Measurements from ENCODE around the gene TNRC6C. TPM values are rescaled to one million over a fixed set of nuclear protein-coding genes. Genes with fewer than 3 reads are reported as not detected.
A peak's percentile ranks its signal among the peaks of the same experiment; 100 is the strongest.

The TNRC6C gene
- total and polyA plus RNA-seq, 9 of the 15 experiments (the other 6 are each of a cell fraction or from before 2014, with no cell fraction given), result 0.20 to 4.9 (median 2.3) TPM

DNA sequence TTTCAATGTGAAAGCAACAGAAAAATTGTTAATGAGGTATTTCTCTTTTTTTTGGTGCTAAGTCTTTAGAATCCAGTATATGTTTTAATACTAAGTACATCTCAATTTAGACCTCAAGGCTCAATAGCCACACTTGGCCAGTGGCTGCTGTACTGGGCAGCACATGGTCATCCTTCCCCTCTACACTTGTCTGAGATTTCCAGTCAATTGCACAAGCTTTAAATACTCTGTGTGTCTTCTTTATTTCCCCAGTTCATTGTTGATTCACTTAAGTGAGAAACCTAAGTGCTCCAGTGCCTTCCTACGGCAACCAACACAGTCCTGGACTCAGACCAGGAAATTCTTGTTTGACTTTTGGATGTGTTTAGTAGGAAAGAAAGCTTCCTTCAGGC lies 62.2 kb downstream of the TNRC6C start:
- FAIRE-seq (peak; percentile 48), ATAC-seq (no peak), DNase-seq (ENCODE audit: extremely low read depth in 1 of 4, low spot score in 3 of 4) (no peak)
- H4K20me1 ChIP-seq (replicated peaks; ENCODE audit: control insufficient read depth, insufficient read depth, low read length), result no peaks in the 10 kb centered on the region
- TF ChIP-seq RAD21 (CRISPR knock-in tag; conservative IDR thresholded peaks at IDR 0.05 in 1 of 2, IDR thresholded peaks at IDR 0.05 in 1 of 2), result no peak
- no peak for TF ChIP-seq DIDO1 (tag; IDR thresholded peaks at IDR 0.05; ENCODE audit: low read depth)
- TF ChIP-seq HDAC1 (IDR thresholded peaks at IDR 0.05), result no peak
- TF ChIP-seq, protein P1, sequence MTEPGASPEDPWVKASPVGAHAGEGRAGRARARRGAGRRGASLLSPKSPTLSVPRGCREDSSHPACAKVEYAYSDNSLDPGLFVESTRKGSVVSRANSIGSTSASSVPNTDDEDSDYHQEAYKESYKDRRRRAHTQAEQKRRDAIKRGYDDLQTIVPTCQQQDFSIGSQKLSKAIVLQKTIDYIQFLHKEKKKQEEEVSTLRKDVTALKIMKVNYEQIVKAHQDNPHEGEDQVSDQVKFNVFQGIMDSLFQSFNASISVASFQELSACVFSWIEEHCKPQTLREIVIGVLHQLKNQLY (CRISPR knock-in tag; conservative IDR thresholded peaks at IDR 0.05), result no peak
- TF ChIP-seq, protein P2, sequence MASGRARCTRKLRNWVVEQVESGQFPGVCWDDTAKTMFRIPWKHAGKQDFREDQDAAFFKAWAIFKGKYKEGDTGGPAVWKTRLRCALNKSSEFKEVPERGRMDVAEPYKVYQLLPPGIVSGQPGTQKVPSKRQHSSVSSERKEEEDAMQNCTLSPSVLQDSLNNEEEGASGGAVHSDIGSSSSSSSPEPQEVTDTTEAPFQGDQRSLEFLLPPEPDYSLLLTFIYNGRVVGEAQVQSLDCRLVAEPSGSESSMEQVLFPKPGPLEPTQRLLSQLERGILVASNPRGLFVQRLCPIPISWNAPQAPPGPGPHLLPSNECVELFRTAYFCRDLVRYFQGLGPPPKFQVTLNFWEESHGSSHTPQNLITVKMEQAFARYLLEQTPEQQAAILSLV (tag; IDR thresholded peaks at IDR 0.05), result no peak
- TF ChIP-seq ZNF699 (CRISPR knock-in tag; IDR thresholded peaks at IDR 0.05; ENCODE audit: insufficient replicate concordance), result no peak
- H2AFZ ChIP-seq (ENCODE audit: low read depth, low read length), result no peak overlapping the region
- POLR2A ChIA-PET, result interaction anchor here (0.6 kb wide), 1 partner anchor 235 kb away, joined by 3 read pairs; no protein-coding TSS in a partner anchor
- CTCF ChIA-PET (ENCODE audit: low intra/inter-chr PET ratio), result no interaction called here
- intact Hi-C loops (cut with micrococcal nuclease) (no loop called here), in situ Hi-C loops (cut with MboI) (no loop called here)
- H3K4me2 ChIP-seq (ENCODE audit: insufficient read depth, low read length), result no peak overlapping the region
- H3K4me3 ChIP-seq, result no peak overlapping the region
- H3K79me2 ChIP-seq (ENCODE audit: control insufficient read depth, insufficient read depth, low read length), result no peaks in the 10 kb centered on the region
- H3K36me3 ChIP-seq (ENCODE audit: control insufficient read depth, insufficient read depth, low read length), result no peaks in the 10 kb centered on the region; the same call in 2 of the 3 replicates
- no peaks in the 10 kb centered on the region for H3K27me3 ChIP-seq (ENCODE audit: control insufficient read depth in 2 of 2, insufficient read depth in 2 of 2, low read length in 2 of 2)
- no peaks in the 10 kb centered on the region for H3K9me3 ChIP-seq (replicated peaks; ENCODE audit: control insufficient read depth, insufficient read depth, low read depth, low read length)
- 100% methylated on average over 1 of the region's 1 CpG for WGBS (ENCODE audit: insufficient coverage, low coverage, missing lambda C conversion rate)
- H3K27ac ChIP-seq (ENCODE audit: extremely low read depth, low read depth, low read length), result no peak overlapping the region
- peaks cover 11 to 34% of the 10 kb centered on the region in 2 experiments; a peak in 4 of 5 replicates for H3K4me1 ChIP-seq (replicated peaks in 1 of 2; ENCODE audit: control insufficient read depth in 2 of 2, insufficient read depth in 2 of 2, low read length in 2 of 2)
- H3K9me1 ChIP-seq (ENCODE audit: control insufficient read depth, insufficient read depth, low read length), result peaks cover 5% of the 10 kb centered on the region
- BruUV-seq (replicated peaks), result no TSS peak
- no peak overlapping the region; a peak in 1 of 4 replicates for H3K9ac ChIP-seq (ENCODE audit: insufficient read depth in 1 of 2, low read depth in 2 of 2, low read length in 2 of 2)
